Renal cortex interstitium (tissue), 11 donors: ENCODE results near the gene NEU3. TPM values are rescaled to one million over a fixed set of nuclear protein-coding genes. Genes with fewer than 3 reads are reported as not detected.
A peak's percentile ranks its signal among the peaks of the same experiment; 100 is the strongest.
"Not testable (repeated sequence)": the region's sequence is repeated elsewhere in the genome, so short reads cannot be mapped to it uniquely, and the experiment has no call there.

Experiments
- DNase-seq, 11 donors: peaks; one replicate each; pipeline ENCODE4 v3.0.0-alpha.2; 2013; ENCODE audit warnings: low read depth in 9 of 11, low spot score in 4 of 11; ENCODE audit errors: extremely low read depth in 1 of 11
- polyA plus RNA-seq, 3 donors: library from polyadenylated mRNA; unstranded; fragments of 120-200 nt; gene quantifications; one replicate each; pipeline ENCODE4 v1.2.1, GENCODE V29; 2013; ENCODE audit not compliant: insufficient read length in 3 of 3

The NEU3 gene
- polyA plus RNA-seq, 3 donors, result 10.0 to 14.1 (median 10.3) TPM

DNA sequence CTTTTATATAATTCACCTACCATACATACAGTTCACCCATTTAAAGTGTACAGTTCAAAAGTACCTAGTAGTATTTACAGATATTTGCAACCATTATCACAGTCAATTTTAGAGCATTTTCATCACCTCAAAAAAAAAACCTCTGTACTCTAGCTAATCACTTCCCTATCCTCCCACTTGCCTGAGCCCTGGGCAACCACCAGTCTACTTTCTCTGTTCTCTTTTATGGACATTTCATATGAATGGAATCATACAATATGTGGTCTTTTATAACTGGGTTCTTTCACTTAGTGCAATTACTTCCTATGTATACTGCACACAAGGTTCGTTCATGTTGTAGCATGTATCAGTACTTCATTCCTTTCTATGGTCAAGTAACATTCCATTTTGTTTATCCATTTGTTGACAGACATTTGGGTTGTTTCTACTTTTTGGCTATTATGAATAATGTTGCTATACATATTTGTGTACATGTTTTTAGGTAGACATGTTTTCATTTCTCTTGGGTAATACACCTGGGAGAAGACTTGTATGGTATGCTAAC, 17.8 kb upstream of the NEU3 start:
- DNase-seq, result no peak

DNA sequence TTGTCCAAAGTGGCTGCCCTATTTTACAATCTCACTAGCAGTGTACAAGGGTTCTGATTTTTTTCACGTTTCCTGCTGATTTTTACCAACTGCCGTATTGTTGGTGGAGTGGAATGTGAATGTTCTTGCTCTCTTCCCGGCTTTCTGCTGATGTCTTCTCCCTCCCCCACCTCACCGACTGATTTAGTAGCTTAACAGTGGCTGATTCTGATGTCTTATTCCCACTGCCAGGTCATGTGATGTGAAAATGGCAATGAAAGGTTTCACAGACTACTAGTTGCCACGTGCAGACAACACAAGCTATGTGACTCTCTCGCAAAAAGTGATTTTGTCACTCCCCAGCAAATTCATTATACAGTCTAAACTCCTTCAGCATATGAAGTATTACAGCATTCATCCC, 17.3 kb upstream of the NEU3 start:
- DNase-seq, result no peak

DNA sequence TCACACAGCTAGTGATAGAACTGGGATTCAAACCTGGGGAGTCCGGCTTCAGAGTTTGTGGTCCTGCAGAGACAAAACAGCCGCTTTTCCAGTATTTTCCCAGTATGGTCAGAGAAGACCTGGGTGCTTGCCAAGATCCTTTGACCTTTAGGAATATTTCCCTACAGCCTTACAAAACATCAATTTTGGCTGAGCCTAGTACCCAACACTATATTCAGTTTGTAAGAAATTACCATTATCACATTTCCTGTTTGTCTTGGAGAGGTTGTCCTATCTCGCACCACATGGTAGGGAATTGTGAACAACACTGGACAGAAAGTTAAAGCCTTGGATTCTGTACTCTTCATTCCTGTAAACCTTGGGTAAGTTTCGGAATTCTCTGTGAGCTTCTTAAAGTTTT, 10.7 kb upstream of the NEU3 start:
- no peak for DNase-seq

- no peak for DNase-seq
Observed at GRCh38 chr11:74980634-74981033, 8.1 kb upstream of the NEU3 start.

DNA sequence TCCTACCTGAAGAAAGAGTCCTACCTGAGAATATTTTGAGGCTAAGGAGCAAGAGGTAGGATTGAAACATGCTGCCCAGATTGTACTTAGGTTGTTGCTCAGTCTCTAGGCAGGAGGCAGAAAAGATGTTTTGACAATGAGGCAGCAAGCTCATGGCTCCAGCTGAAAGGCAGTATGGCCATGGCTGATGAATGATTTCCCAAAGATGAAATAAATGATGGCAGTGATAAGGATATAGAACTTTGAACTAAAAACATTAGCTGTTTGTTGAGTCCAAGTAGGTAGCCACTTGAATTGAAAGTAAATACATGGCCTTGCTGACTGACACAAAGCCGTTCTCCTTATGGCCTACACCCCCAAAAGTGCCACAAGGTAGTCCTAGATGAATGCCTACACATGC, 6.8 kb upstream of the NEU3 start:
- no peak for DNase-seq

DNA sequence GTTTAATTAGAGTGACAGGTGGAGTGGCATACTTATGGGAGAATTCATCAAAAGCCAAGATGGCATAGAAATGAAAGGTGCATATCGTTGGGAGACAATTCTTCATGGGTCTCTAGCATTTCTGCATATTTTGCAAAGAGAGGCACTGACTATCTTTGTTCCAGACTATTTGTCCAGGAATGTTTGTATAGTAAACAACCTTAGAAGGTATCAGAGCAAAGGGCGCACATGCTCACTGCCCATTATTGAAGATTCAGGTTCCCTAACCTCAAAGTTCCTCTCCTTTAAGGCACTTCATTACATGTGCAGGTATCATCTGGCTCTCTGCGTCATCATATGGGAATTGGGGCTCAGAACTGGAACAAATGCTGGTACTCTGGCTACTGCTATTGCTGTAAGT, 4.7 kb upstream of the NEU3 start:
- no peak for DNase-seq

DNA sequence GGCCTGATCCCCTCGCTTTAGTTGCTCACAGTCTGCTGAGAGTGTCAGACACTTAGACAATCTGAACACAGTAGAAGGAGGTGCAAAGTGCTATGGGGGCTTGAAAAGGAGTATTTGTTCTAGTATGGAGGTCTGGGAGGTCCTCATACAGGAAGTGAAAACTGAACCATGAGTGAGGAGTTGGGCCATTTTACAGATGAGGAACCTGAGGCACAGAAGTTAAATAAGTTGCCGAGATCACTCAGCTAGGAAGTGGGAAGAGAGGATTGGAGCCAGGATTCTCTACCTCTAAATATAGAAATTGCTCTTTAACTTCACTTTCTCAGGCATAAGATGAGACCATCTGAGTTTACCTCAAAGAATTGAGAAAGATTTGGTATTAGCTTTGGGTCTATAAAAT, 4.0 kb upstream of the NEU3 start:
- DNase-seq, result no peak

GRCh38 chr11:74989260-74989638, 516 bp downstream of the NEU3 start:
- DNase-seq, result no peak

GRCh38 chr11:74990150-74990549, 1.4 kb downstream of the NEU3 start:
- not testable (repeated sequence) for DNase-seq

DNA sequence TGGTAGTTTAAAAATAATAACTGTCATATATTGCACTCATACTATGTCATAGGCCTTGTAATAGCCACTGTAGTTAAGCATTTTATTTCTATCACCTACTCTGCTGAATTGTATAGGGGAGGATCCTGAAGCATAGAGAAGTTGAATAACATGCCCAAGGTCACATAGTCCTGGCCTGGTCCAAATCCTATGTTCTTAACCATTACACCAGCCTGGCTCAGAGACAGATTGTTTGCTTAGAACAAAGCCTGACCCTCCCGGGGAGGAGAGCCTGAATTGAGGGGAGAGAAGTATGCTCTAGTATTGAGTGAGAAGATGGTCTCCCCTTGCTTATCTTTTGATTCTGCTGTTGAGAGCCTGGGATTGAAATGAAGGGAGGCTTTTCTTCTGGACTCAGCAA, 2.2 kb downstream of the NEU3 start:
- no peak for DNase-seq

DNA sequence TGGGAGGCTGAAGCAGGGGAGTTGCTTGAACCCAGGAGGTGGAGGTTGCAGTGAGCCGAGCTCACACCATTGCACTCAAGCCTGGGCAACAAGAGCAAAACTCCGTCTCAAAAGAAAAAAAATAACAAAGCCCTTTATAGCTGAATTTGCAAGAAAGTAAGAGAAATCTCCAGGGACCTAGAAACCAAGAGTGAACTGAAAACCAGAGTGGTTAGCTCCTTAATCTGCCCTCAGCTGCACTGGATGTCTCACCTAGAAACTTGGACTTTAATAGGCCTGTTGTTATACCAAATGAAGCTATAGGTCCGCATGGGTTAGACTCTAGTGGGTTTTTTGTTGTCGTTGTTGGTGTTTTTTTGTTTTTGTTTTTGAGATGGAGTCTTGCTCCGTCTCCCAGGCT, 4.1 kb downstream of the NEU3 start:
- no peak for DNase-seq

GRCh38 chr11:75000975-75001354, 12.2 kb downstream of the NEU3 start:
- no peak for DNase-seq

DNA sequence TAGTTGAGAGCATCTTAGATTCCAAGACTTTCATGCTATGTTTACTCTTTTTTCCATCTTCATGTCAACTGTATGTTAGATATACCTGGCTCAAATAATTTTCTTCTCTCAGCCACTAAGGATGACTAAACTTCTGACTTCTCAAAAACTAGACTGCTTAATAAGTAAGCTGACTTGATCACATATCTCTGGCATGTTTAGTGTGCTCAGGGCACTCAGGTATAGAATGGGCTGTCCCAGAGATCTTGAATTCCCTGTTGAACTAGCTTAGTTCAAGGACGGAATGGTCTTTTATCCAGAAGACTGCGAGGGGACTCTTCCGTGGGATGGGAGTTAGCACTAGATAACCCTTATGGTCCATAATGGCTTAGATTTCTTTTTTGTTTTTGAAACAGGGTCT, 13.0 kb downstream of the NEU3 start:
- DNase-seq, result no peak

- DNase-seq, result no peak
Observed at GRCh38 chr11:75002516-75002915, 13.8 kb downstream of the NEU3 start.

DNA sequence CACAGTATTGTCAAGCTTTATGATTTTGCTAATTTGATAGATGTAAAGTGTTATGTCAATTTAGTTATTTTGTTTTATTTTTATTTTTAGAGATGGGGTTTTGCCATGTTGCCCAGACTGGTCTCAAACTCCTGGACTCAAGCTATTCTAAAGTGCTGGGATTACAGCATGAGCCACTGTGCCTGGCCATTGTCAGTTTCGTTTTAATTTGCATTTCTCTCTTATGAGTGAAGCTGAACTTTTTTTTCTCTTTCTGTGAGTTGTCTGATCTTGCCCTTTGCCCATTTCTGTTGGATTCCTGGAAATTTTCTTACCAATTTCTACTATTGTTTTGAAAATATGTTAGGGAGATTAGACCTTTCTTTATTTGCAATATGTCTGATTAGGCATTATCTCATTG, 15.5 kb downstream of the NEU3 start:
- DNase-seq, result no peak

- no peak for DNase-seq
Observed at GRCh38 chr11:75011357-75011756, 22.6 kb downstream of the NEU3 start.

GRCh38 chr11:75011872-75012271, 23.1 kb downstream of the NEU3 start:
- no peak for DNase-seq

GRCh38 chr11:75013051-75013450, 24.3 kb downstream of the NEU3 start:
- no peak for DNase-seq

GRCh38 chr11:75014129-75014528, 25.4 kb downstream of the NEU3 start:
- DNase-seq, result no peak

DNA sequence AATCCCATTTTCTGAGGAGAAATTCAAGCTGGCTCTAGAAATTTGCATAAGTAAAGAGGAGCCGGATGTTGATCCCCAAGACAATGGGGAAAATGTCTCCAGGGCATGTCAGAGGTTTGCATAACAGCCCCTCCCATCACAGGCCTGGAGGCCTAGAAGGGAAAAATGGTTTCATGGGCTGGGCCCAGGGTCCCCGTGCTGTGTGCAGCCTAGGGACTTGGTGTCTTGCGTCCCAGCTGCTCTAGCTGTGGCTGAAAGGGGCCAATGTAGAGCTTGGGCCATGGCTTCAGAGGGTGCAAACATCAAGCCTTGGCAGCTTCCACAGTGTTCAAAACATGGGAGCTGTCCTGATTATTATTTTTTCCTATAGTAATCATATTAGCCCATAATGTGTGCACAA, 30.5 kb downstream of the NEU3 start:
- not testable (repeated sequence) for DNase-seq

DNA sequence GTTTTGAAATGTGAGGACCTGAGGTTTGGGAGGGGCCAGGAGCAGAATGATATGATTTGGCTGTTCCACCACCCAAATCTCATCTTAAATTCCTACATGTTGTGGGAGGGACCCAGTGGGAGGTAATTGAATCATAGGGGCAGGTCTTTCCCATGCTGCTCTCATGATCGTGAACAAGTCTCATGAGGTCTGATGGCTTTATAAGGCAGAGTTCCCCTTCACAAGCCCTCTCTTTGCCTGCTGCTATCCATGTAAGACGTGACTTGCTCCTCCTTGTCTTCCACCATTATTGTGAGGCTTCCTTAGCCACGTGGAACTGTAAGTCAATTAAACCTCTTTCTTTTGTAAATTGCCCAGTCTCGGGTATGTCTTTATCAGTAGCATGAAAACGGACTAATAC, 31.6 kb downstream of the NEU3 start:
- not testable (repeated sequence) for DNase-seq

DNA sequence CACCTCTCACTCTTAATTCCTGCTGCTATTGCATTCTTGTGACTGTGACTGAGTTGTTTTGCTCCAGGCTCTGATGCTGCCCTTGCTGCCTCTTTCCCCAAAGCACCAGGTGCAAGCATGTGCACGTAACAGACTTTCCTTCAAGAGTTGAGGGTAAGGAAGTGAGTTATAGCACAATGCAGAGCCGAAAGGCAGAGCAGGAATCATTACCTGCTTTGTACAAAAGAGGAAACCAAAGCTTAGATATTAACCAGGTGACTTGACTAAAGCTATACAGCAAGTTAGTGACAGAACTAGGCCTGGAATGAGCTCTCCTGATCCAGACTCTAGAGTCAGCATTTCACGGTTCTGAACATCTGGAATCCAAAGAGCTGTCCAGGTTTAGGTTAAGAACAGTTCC, 33.6 kb downstream of the NEU3 start:
- peak in 3 of 11 donors; percentile 9 to 41 (median 15) for DNase-seq
